Kidney (tissue), 14 donors: Measurements from ENCODE around the gene CDKL1. TPM values are rescaled to one million over a fixed set of nuclear protein-coding genes. Genes with fewer than 3 reads are reported as not detected.
"Not testable (repeated sequence)": the region's sequence is repeated elsewhere in the genome, so short reads cannot be mapped to it uniquely, and the experiment has no call there.

Experiments
- DNase-seq, 5 donors: peaks; one replicate each; pipeline ENCODE4 v3.0.0-alpha.2; 2013 to 2020
- FAIRE-seq: peaks from 2 replicates; lab custom pipeline; 2012; peaks lifted over from hg19 to GRCh38; lab: Jason Lieb, UNC
- H3K27ac ChIP-seq, 2 donors: one replicate each; pipeline ENCODE4 v1.7.0; 2013; ENCODE audit warnings: low read depth in 2 of 2, low read length in 2 of 2, inconsistent platforms in 1 of 2
- H3K27me3 ChIP-seq: one replicate; pipeline ENCODE4 v1.7.1; 2013; ENCODE audit warnings: low read length, inconsistent platforms; ENCODE audit not compliant: control insufficient read depth, insufficient read depth
- H3K36me3 ChIP-seq, 3 donors: one replicate each; pipeline versions ENCODE4 v1.7.0 to v1.7.1; 2013; ENCODE audit warnings: low read length in 3 of 3, control low read depth in 1 of 3, inconsistent platforms in 1 of 3; ENCODE audit not compliant: insufficient read depth in 3 of 3, control insufficient read depth in 2 of 3
- H3K4me1 ChIP-seq, 3 donors: one replicate each; pipeline versions ENCODE4 v1.7.0 to v1.7.1; 2013; ENCODE audit warnings: low read length in 3 of 3, inconsistent platforms in 1 of 3, low read depth in 1 of 3; ENCODE audit not compliant: control insufficient read depth in 2 of 3, insufficient read depth in 2 of 3
- H3K4me3 ChIP-seq, 3 donors: one replicate each; pipeline versions ENCODE4 v1.7.0 to v1.8.1; 2013; ENCODE audit warnings: low read length in 3 of 3, control low read depth in 1 of 3, inconsistent platforms in 1 of 3
- H3K9ac ChIP-seq, 3 donors: one replicate each; pipeline versions ENCODE4 v1.7.0 to v1.7.1; 2013; ENCODE audit warnings: low read length in 3 of 3, control low read depth in 1 of 3, inconsistent platforms in 1 of 3
- H3K9me3 ChIP-seq, 3 donors: one replicate each; pipeline versions ENCODE4 v1.7.0 to v1.7.1; 2013; ENCODE audit warnings: low read length in 3 of 3, control low read depth in 1 of 3, inconsistent platforms in 1 of 3; ENCODE audit not compliant: control insufficient read depth in 2 of 3, insufficient read depth in 1 of 3
- intact Hi-C: fragments of 100-400 bp; cut with DNase I; formaldehyde crosslinking; loops from one replicate; pipeline ENCODE4 v1.11.1; 2022
- polyA plus RNA-seq: library from polyadenylated mRNA; stranded (reverse); fragments of 350-450 nt; fragmentation: Illumina TruSeq; extraction: RNeasy Lipid Tissue Mini Kit (QIAGEN cat#74804); gene quantifications from one replicate; pipeline ENCODE4 v1.2.3, GENCODE V29; 2014; ENCODE audit warnings: low read depth, low replicate concordance; ENCODE audit not compliant: insufficient read depth
- total RNA-seq: library from RNA; stranded (reverse); fragmentation: NEBNext Ultra II Directional; extraction: Animal tissue kit (Norgen Biotek cat#: 25700); gene quantifications from one replicate; pipeline ENCODE4 v1.2.1, GENCODE V29; 2021
- TF ChIP-seq, protein P1 (sequence below): IDR thresholded peaks from 3 replicates; pipeline ENCODE4 v1.5.1; 2012; ENCODE audit warnings: mild to moderate bottlenecking, moderate library complexity, borderline replicate concordance; ENCODE audit not compliant: insufficient read depth; ENCODE audit errors: extremely low read depth
- donor health status: control.
- donor health status: control.
- donor health status: control.
- donor health status: control.
- donor health status: control.
- donor health status: DM: yes; HTN: yes; CAD: no.
- donor health status: Normal renal cell carcinoma (clear cell type).

Gene CDKL1
- total and polyA plus RNA-seq, 2 donors from 2014 or later = 17.9 to 60.0 TPM

DNA sequence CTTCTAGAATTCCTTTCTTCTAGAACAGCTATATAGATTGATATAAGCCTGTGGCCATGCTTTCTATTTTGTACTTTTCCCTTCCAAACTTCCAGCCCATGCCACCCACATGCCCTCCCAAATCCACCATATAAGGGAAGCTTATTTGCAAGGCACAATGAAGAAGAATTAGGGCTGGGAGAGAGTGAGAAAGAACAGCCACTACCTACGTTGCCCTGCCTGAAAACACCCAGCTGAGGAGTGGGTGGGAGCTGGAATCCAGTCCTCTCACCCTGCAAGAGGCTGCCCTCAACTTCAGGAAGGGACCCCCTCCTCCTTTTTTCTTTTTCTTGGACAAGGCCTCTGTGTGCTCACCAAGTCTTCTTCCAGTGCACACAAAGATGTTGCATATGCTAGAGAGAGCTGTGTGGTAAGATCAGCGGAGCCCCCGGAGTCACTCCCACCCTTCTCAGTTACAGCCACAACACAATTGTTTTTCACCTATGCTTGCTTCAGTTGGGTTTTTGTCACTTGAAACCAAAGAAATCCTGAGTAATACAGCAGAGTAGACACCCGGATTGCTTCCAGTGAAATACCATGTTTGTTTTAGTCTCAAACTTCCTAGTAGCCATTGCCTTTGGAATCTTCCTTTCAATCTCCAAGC is 38.8 kb downstream of the CDKL1 start:
- no peak for FAIRE-seq
- no peaks in the 10 kb centered on the region for H3K27me3 ChIP-seq

DNA sequence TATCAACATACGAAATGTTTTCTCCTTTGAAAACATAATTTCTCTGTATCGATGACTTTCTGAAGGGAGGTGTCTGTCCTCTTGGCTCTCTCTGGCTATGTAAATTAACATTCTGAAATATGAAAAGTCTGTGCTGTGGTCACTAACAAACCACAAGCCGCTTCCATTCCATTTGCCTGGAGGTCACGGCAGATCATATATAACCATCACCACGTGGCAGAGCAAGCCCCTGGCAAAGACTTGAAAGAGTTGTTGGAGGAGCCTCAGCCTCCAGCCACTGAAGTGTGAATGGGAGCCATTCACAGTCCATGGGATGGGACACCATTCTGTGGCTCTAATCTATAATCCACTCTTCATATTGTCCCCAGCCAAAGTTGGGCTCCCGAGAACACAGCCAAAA is 39.6 kb downstream of the CDKL1 start:
- intact Hi-C loops = no loop called here
- Histone ChIP-seq H3K4me3 (no peak overlapping the region), H3K9ac (no peak overlapping the region), H3K27me3 (no peaks in the 10 kb centered on the region), H3K4me1 (no peaks in the 10 kb centered on the region), H3K36me3 (no peaks in the 10 kb centered on the region), H3K27ac (no peak overlapping the region), H3K9me3 (no peaks in the 10 kb centered on the region)
- FAIRE-seq (no peak), DNase-seq (no peak)
- TF ChIP-seq, protein P1, sequence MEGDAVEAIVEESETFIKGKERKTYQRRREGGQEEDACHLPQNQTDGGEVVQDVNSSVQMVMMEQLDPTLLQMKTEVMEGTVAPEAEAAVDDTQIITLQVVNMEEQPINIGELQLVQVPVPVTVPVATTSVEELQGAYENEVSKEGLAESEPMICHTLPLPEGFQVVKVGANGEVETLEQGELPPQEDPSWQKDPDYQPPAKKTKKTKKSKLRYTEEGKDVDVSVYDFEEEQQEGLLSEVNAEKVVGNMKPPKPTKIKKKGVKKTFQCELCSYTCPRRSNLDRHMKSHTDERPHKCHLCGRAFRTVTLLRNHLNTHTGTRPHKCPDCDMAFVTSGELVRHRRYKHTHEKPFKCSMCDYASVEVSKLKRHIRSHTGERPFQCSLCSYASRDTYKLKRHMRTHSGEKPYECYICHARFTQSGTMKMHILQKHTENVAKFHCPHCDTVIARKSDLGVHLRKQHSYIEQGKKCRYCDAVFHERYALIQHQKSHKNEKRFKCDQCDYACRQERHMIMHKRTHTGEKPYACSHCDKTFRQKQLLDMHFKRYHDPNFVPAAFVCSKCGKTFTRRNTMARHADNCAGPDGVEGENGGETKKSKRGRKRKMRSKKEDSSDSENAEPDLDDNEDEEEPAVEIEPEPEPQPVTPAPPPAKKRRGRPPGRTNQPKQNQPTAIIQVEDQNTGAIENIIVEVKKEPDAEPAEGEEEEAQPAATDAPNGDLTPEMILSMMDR = no peak

More for the DNA sequence above, 38.8 kb downstream of the CDKL1 start:
- no peak overlapping the region for H3K4me3 ChIP-seq
- intact Hi-C loops = no loop called here
- no peaks in the 10 kb centered on the region for H3K9me3 ChIP-seq
- no peaks in the 10 kb centered on the region for H3K36me3 ChIP-seq
- H3K27ac ChIP-seq = no peak overlapping the region
- no peak overlapping the region for H3K9ac ChIP-seq
- DNase-seq = peak in 4 of 5 donors; percentile 71 to 92 (median 80)
- no peaks in the 10 kb centered on the region for H3K4me1 ChIP-seq
- TF ChIP-seq, protein P1 = no peak

DNA sequence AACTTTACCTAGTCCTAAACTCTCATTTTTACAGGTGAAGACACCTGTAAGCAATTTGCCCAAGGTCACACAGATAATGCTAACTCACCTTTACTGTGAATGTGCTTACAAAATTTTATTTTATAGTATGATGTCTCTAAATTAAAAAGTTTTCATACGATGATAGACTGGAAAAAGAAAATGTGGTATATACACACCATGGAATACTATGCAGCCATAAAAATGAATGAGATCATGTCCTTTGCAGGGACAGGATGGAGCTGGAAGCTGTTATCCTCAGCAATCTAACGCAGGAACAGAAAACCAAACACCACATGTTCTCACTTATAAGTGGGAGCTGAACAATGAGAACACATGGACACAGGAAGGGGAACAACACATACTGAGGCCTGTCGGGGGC is 40.4 kb downstream of the CDKL1 start:
- H3K4me3 ChIP-seq, FAIRE-seq, H3K27me3 ChIP-seq, H3K36me3 ChIP-seq, intact Hi-C loops, H3K9me3 ChIP-seq, DNase-seq, H3K4me1 ChIP-seq, H3K27ac ChIP-seq, H3K9ac ChIP-seq: not testable (repeated sequence)

DNA sequence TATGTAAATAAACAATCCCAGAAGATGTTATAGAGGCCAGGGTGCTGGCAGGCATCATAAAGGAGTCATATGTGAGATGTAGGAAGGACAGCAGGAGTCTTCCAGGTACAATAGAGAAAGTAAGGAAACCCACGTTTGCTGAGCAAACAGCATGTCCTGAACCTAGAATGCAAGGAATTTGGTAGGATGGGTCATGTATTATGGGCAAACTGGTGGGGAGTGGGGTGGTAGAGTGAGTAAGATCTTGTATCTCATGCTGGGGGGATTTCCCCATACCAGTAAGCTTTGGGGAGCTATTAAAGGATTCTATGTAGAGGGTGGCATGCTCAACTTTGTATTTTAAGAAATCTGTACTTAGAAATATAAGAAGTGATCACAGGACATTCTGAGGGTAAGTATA is 41.0 kb downstream of the CDKL1 start:
- no peak for FAIRE-seq
- Histone ChIP-seq H3K4me3 (no peak overlapping the region), H3K9me3 (no peaks in the 10 kb centered on the region), H3K36me3 (no peaks in the 10 kb centered on the region), H3K4me1 (no peaks in the 10 kb centered on the region), H3K9ac (no peak overlapping the region), H3K27me3 (no peaks in the 10 kb centered on the region), H3K27ac (no peak overlapping the region)
- DNase-seq = no peak
- TF ChIP-seq, protein P1 = no peak
- intact Hi-C loops = no loop called here
